NCI-H187 treated with DMSO at 0.1 percent for 48 hours (cell line): ENCODE data around the gene ITGB6.

Source experiments
- DNase-seq: peaks from one replicate; lab custom pipeline; 2025; lab: John Stamatoyannopoulos, UW

Gene ITGB6, protein sequence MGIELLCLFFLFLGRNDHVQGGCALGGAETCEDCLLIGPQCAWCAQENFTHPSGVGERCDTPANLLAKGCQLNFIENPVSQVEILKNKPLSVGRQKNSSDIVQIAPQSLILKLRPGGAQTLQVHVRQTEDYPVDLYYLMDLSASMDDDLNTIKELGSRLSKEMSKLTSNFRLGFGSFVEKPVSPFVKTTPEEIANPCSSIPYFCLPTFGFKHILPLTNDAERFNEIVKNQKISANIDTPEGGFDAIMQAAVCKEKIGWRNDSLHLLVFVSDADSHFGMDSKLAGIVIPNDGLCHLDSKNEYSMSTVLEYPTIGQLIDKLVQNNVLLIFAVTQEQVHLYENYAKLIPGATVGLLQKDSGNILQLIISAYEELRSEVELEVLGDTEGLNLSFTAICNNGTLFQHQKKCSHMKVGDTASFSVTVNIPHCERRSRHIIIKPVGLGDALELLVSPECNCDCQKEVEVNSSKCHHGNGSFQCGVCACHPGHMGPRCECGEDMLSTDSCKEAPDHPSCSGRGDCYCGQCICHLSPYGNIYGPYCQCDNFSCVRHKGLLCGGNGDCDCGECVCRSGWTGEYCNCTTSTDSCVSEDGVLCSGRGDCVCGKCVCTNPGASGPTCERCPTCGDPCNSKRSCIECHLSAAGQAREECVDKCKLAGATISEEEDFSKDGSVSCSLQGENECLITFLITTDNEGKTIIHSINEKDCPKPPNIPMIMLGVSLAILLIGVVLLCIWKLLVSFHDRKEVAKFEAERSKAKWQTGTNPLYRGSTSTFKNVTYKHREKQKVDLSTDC

DNA sequence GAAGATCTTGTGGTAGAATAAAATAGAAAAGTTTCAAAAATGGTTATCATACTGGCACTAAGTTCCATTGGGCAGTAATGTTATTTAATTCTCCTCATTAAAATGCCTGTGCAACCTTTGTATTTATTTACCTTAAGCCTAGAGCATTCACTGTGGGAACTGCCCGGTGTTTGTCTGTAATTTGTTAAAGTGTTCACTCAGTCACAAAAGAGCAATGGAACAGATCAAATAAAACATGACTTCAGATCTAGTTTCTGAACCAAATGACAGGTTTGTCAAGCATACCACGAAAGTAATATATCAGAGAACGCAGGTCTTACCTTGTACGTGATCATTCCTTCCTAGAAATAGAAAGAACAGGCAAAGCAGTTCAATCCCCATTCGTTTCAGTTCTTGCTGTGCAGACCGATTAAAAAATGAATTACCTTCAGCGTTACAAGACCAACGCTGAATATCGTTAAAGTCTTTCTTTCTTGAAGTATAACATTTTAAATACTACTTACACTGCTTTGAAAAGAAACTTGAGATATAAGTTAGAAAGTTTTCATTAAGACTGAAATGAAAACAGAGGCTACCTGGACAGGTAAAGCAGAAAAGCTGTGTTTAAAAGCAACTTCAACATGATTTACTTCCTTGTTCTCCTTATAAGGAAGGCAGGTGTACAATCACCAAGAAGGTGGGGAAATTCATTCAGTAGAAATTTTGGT is at the start of gene ITGB6:
TSS of gene ITGB6 (minus strand) at position 590 of the 707 bp plus-strand sequence. CDS start at position 381, 209 bp downstream.
- DNase-seq = no peak

DNA sequence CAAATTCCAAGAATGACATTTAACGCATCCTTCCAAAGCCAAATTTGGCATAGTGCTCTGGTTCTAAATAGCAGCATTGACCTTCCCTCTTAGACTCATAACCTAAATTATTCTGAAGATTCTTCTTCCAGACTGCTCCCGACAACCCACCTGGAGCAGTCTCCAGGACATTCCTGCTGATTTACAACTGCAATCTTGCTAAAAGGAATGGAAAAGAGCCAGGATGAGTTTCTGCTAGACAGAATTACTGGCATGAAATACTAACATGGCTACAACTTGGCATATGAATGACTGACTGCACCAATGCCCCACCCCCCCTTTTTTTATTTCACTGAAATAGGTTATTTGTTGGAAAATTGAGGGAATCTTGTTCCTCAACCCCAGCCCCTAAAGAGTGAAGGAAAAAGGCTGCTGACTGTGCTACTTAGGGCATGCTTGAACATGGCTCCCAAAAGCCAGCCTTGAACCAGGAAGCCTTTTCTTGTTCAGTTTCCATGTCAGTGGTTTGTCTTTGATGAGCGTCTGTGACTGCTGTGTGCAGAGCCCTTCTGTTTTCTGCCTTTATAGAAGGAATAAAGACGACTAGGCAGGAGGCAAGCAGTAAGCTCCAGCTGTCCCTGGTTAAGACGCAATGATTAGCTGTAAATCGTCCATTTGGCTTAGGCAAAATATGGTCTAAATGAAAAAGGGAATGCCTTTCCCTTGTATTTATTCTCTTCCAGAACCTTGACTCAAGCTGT is 47.4 kb upstream of the ITGB6 start:
- no peak for DNase-seq

GRCh38 chr2:160246356-160246755 is 46.3 kb upstream of the ITGB6 start:
- DNase-seq = no peak

DNA sequence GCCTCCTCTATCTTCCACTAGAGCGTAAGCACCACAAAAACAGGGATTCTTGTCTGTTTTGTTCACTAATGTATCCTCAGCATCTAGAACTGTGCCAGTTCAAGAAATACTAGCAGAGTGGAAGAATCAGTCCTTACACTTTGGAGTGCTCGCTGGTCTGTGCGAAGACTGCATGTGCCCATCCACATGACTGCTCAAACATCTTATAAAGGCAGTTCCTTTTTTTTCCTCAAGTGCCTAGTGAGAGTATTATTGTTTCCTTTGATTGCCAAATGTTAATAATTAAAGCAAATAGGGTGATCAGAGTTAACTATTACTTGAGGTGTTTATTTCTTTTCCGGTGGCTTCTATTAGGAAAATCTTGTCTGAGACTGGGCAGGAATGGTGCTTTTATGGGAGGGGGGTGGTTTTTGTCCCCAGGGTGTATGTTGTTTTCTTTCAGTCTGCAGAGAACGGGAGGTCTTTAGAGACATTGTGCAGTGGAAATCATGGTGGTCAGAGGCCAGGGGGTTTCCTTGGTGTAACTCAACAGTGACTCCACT is 45.6 kb upstream of the ITGB6 start:
- DNase-seq = no peak

- DNase-seq = no peak
Observed at GRCh38 chr2:160242893-160243564, 43.0 kb upstream of the ITGB6 start.

- DNase-seq = no peak
Observed at GRCh38 chr2:160241251-160242137, 41.4 kb upstream of the ITGB6 start.

DNA sequence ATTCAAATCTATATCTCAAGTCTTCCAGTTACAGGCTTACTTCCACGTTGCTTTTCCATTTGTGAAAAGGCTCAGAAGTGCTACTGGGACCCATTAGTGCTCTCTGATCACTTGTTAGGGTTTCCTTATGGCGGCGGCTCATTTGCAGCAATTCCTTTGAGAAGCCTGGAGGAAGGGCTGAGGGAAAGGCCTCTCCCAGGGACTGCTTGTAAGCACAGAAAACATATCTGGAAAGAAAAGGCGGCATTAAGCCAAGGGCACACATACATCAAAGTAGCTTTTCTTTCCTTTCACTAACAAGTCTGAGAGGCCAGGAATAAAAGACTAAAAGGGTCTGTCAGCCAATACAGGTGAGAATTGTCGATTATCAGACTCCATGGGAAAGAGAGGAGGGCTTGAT is 39.4 kb upstream of the ITGB6 start:
- DNase-seq = no peak

GRCh38 chr2:160238392-160238791 is 38.3 kb upstream of the ITGB6 start:
- DNase-seq = no peak

GRCh38 chr2:160232905-160233475 is 32.9 kb upstream of the ITGB6 start:
- no peak for DNase-seq

DNA sequence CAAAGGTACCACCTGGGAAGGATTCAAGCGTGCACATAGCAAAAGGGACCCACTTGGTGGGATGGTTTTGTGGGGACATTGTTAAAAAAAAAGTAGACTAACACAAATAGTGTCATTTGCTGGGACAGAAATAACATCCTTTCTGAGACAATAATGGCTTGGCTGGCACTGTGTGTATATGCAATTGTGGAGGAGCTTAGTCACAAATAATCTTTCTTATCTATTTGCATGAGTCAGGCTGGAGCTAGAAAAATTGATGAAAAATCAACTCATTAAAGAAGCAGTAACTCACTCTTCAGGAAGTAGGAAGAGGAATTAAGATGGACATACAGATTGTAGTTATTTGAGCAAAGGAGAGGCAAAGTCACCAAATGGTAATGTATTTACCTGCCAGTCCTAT is 29.5 kb upstream of the ITGB6 start:
- DNase-seq = no peak

DNA sequence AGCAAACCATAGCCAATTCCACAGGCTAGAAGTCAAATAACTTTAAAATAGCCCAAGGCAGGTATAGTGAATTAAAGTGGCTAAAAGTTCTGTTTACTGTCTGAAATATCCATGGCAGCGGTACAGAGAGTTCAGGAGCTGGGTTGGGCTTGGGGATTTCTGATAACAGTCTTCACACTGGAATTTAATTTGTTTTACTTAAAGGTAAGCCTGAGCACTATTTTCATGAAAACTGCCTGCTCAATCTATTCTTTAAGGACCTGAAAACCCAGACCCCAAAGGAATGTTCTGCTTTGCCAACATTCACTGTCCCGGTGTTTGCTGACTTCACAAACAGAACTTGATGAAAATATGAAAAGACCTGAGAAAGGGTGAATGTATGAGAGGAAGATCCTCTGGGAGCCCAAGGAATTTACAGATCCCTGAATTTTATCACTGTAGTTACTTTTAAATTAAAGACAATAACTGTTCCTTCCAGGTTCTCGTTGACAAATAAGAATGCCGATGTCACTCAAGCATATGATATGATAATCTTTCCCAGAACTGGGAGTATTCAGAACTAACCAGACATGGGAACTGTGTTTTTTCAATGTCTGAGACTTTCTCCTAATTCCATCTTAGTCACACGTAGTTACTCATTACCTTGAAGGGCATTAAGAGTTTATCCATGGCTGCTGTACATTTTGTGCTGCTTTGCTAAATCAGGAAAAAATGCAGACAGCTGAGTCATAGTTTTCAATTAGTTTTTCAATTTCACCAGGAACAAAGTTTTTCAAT is 28.3 kb upstream of the ITGB6 start:
- DNase-seq = no peak

DNA sequence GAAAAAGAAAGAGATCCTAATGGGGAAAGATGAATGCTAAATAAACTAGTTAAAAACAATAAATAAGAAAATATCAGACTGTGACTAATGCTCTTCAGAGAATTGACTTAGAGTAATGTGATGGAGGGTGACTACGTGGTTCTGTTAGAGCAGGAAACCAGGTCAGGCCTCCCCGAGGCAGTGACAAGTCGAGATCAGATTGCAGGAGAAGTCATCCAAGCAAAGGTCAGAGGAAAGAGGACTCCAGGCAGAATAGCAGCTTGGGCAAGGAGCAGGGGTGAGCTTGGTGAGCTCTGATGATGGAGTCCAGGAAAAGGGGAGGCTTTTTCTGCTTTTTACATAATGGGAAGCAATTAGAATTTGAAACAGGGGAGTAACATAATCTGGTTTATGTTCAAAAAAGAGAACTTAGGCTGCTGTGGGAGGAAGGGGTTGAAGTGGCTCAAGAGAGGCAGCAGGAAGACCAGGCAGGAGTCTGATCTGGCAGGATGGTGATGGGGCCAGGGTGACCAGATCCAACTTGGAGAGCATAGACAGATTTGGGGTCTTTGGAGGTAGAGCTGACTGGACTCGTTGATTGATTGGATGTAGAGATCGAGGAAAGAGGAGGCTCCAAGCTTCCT is 27.3 kb upstream of the ITGB6 start:
- no peak for DNase-seq

DNA sequence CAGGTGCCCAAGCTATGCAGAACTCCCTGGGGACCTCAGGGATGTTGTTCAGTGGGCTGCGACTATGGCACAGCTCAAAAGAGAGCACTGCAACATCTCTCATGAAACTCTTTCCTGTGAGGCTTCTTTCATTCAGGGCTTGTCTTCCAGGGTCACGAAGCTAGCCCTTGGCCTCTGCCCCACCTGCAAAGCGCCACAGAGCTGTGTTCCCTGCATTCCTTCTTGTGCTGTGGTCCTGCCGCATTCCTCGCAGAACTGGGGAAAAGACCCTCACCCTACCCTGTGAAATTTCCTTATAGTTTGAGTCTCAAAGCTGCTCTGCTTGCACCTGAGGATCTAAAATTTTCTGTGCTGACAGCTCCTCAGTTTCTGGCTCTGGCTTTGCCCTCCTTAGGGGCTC is 26.3 kb upstream of the ITGB6 start:
- no peak for DNase-seq

DNA sequence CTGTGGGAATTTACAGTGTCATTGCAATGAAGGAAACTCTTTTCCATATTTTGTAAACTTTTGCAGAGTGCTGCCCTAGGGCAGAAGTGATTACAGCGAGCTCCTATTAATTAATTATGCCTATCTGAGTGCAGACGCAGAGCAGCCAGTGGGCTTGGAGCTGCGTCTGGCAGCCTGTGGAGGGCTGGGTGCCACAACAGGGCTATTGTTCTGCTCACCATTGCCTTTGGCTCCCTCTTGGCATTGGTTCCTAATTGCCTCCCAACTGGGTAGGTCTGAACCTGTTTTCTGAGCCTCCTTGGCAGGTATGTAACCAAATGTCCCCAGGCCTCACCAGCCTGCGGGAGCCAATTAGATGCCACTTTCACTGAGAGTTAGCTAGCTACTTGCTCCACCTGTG is 25.6 kb upstream of the ITGB6 start:
- DNase-seq = no peak

- DNase-seq = no peak
Observed at GRCh38 chr2:160224507-160224906, 24.4 kb upstream of the ITGB6 start.

- DNase-seq = no peak
Observed at GRCh38 chr2:160224060-160224459, 24.0 kb upstream of the ITGB6 start.

GRCh38 chr2:160223560-160223959 is 23.5 kb upstream of the ITGB6 start:
- DNase-seq = no peak

DNA sequence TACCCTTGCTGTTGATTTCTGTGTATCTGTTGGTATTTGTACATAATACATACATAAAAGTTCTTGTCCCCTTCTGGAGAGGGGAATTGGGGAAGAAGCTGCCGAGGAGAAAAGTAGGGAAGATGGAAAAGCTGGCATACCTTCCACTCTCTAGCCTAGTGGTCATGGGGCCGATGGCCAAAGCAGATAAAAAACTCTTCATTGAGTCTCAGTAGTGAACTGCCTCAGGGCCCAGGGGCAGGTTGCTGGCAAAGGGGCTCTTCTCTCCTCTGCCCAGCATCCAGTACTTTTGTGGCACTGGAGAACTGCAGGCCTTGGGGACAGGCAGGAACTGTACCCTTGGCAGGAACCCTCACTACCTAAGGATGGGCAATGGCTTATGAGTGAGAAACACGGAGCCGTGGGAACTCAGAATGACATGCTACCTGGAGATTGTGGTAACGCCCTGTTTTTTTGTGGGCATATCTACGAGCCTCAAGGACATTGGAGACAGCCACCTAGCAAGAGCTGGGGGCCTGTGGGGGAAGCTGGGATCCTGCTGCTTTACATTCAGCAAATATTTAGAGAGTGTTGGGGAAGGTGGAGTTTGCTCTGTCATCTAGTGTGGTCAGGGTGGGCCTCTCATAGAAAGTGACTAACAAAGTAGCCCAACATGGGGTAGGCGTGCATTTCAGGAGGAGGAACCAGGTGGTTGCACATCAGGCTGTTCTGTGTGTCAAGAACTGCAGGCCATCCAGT is 22.6 kb upstream of the ITGB6 start:
- no peak for DNase-seq
